DMS153 treated with DMSO at 0.1 percent for 48 hours (cell line): ENCODE results near the gene PHF8.

Experiments used
- DNase-seq: peaks from one replicate; lab custom pipeline; 2025; ENCODE audit not compliant: unreplicated experiment; lab: John Stamatoyannopoulos, UW

Gene PHF8

GRCh38 chrX:54044126-54044876, at the start of gene PHF8:
TSS of gene PHF8 (minus strand) at chrX:54044473. CDS start at chrX:54042728, 1,745 bp downstream.
- peak; percentile 69 for DNase-seq

GRCh38 chrX:54093571-54093970, 49.3 kb upstream of the PHF8 start:
- DNase-seq = no peak

GRCh38 chrX:54093159-54093558, 48.9 kb upstream of the PHF8 start:
- DNase-seq = no peak

- no peak for DNase-seq
Measured at GRCh38 chrX:54090880-54091279, 46.6 kb upstream of the PHF8 start.

- no peak for DNase-seq
Measured at GRCh38 chrX:54089191-54089590, 44.9 kb upstream of the PHF8 start.

GRCh38 chrX:54087661-54088060, 43.4 kb upstream of the PHF8 start:
- DNase-seq = no peak

GRCh38 chrX:54085666-54086065, 41.4 kb upstream of the PHF8 start:
- no peak for DNase-seq

GRCh38 chrX:54076903-54077302, 32.6 kb upstream of the PHF8 start:
- no peak for DNase-seq

GRCh38 chrX:54074826-54075225, 30.6 kb upstream of the PHF8 start:
- DNase-seq = no peak

GRCh38 chrX:54067766-54068165, 23.5 kb upstream of the PHF8 start:
- DNase-seq = no peak

GRCh38 chrX:54066841-54067240, 22.6 kb upstream of the PHF8 start:
- no peak for DNase-seq

GRCh38 chrX:54064564-54064963, 20.3 kb upstream of the PHF8 start:
- DNase-seq = no peak

- no peak for DNase-seq
Measured at GRCh38 chrX:54063361-54063760, 19.1 kb upstream of the PHF8 start.

GRCh38 chrX:54049801-54050200, 5.5 kb upstream of the PHF8 start:
- no peak for DNase-seq

- DNase-seq = no peak
Measured at GRCh38 chrX:54048412-54048811, 4.1 kb upstream of the PHF8 start.

GRCh38 chrX:54045563-54046228, 1.4 kb upstream of the PHF8 start:
- no peak for DNase-seq

GRCh38 chrX:54044877-54045338, 635 bp upstream of the PHF8 start:
- no peak for DNase-seq

GRCh38 chrX:54043541-54044125, 640 bp downstream of the PHF8 start:
- no peak for DNase-seq

GRCh38 chrX:54043056-54043455, 1.2 kb downstream of the PHF8 start:
- no peak for DNase-seq

GRCh38 chrX:54042609-54043021, 1.7 kb downstream of the PHF8 start:
- DNase-seq = no peak

- DNase-seq = no peak
Measured at GRCh38 chrX:54030329-54030728, 13.9 kb downstream of the PHF8 start.

- DNase-seq = no peak
Measured at GRCh38 chrX:54029529-54030143, 14.6 kb downstream of the PHF8 start.
